ENCODE measurements around the gene SLC39A11. TPM values are rescaled to one million over a fixed set of nuclear protein-coding genes. Genes with fewer than 3 reads are reported as not detected.
"Not testable (repeated sequence)": the region's sequence is repeated elsewhere in the genome, so short reads cannot be mapped to it uniquely, and the experiment has no call there.

The SLC39A11 gene
- total RNA-seq, 1 donor from 2014 or later = 22.0 TPM

- DNase-seq = no peak
Observed at GRCh38 chr17:72916991-72917390, 175.5 kb downstream of the SLC39A11 start.

- DNase-seq = no peak
Observed at GRCh38 chr17:72915625-72916081, 176.8 kb downstream of the SLC39A11 start.

- no peak for DNase-seq
Observed at GRCh38 chr17:72913142-72913682, 179.3 kb downstream of the SLC39A11 start.

- no peak for DNase-seq
Observed at GRCh38 chr17:72906306-72906705, 186.2 kb downstream of the SLC39A11 start.

GRCh38 chr17:72903522-72903921 lies 189.0 kb downstream of the SLC39A11 start:
- no peak for DNase-seq

- DNase-seq = no peak
Observed at GRCh38 chr17:72901657-72902056, 190.8 kb downstream of the SLC39A11 start.

GRCh38 chr17:72901083-72901482 lies 191.4 kb downstream of the SLC39A11 start:
- no peak for DNase-seq

GRCh38 chr17:72900654-72900971 lies 191.9 kb downstream of the SLC39A11 start:
- DNase-seq = no peak

GRCh38 chr17:72898725-72899124 lies 193.8 kb downstream of the SLC39A11 start:
- no peak for DNase-seq

GRCh38 chr17:72896288-72896687 lies 196.2 kb downstream of the SLC39A11 start:
- DNase-seq = not testable (repeated sequence)

- no peak for DNase-seq
Observed at GRCh38 chr17:72891627-72892026, 200.9 kb downstream of the SLC39A11 start.

GRCh38 chr17:72890711-72891110 lies 201.8 kb downstream of the SLC39A11 start:
- DNase-seq = no peak

- DNase-seq = no peak
Observed at GRCh38 chr17:72887917-72888316, 204.6 kb downstream of the SLC39A11 start.

GRCh38 chr17:72887322-72887721 lies 205.2 kb downstream of the SLC39A11 start:
- DNase-seq = no peak

- DNase-seq = no peak
Observed at GRCh38 chr17:72886622-72887021, 205.9 kb downstream of the SLC39A11 start.

GRCh38 chr17:72884066-72884465 lies 208.4 kb downstream of the SLC39A11 start:
- no peak for DNase-seq

- no peak for DNase-seq
Observed at GRCh38 chr17:72883351-72883750, 209.1 kb downstream of the SLC39A11 start.

GRCh38 chr17:72882426-72882825 lies 210.1 kb downstream of the SLC39A11 start:
- no peak for DNase-seq

GRCh38 chr17:72879877-72880276 lies 212.6 kb downstream of the SLC39A11 start:
- no peak for DNase-seq

GRCh38 chr17:72878975-72879660 lies 213.4 kb downstream of the SLC39A11 start:
- no peak for DNase-seq

GRCh38 chr17:72877348-72877747 lies 215.1 kb downstream of the SLC39A11 start:
- DNase-seq = no peak

- DNase-seq = no peak
Observed at GRCh38 chr17:72876413-72876812, 216.1 kb downstream of the SLC39A11 start.

- DNase-seq = no peak
Observed at GRCh38 chr17:72875361-72875760, 217.1 kb downstream of the SLC39A11 start.

- DNase-seq = no peak
Observed at GRCh38 chr17:72872396-72872795, 220.1 kb downstream of the SLC39A11 start.

All from skin of body (tissue), 2 donors.